ENCODE data around the gene SLA2. TPM values are rescaled to one million over a fixed set of nuclear protein-coding genes. Genes with fewer than 3 reads are reported as not detected.

SLA2 gene
- total RNA-seq, 4 donors from 2014 or later = 0.13 to 0.50 (median 0.28) TPM

Small RNA genes within 50 kb of the gene (small RNA-seq; reads per million reads assigned to genes)
- gene RF00019 = not detected

Other genes with a start within 250 kb of the SLA2 start
- 100 to 1,000 TPM in 1 of 4 donors, 10 to 100 TPM in 3; 60.9 to 161 (median 80.3) TPM for gene MYL9, start 104.7 kb downstream of the SLA2 start, total RNA-seq
- 10 to 100 TPM; 14.2 to 28.8 (median 18.9) TPM for gene TGIF2, start 72.6 kb downstream of the SLA2 start, total RNA-seq
- 100 to 1,000 TPM in 2 of 4 donors, 10 to 100 TPM in 2; 56.9 to 105 (median 85.1) TPM for gene RAB5IF, start 40.4 kb downstream of the SLA2 start, total RNA-seq
- gene NDRG3, start 99.9 kb upstream of the SLA2 start, total RNA-seq = 10 to 100 TPM; 14.6 to 32.1 (median 27.9) TPM
- 10 to 100 TPM; 10.6 to 14.9 (median 13.0) TPM for gene DSN1, start 127.6 kb upstream of the SLA2 start, total RNA-seq
- 1 to 10 TPM in 2 of 4 donors, under 1 TPM in 2; 0.45 to 2.5 (median 1.1) TPM for gene TLDC2, start 229.9 kb upstream of the SLA2 start, total RNA-seq